Activated CD4-positive, alpha-beta T cell treated with anti-CD3 and anti-CD28 coated beads for 36 hours (primary cell): ENCODE measurements around the gene ZNF221. TPM values are rescaled to one million over a fixed set of nuclear protein-coding genes. Genes with fewer than 3 reads are reported as not detected.

ENCODE experiments used
- ATAC-seq: fragments of 200-7000 bp; cut with Tn5 transposase; one replicate; pipeline ENCODE4 v1.10.0; 2021; ENCODE audit warnings: mild to moderate bottlenecking, moderate library complexity
- CTCF ChIA-PET: fragments of 350-600 bp; sonication (Branson Sonifier 250); formaldehyde crosslinking; loops from one replicate; lab custom pipeline; 2021; ENCODE audit warnings: antibody characterized with exemption; lab: Charles Lee
- POLR2A ChIA-PET: fragments of 350-600 bp; sonication (Branson Sonifier 250); formaldehyde crosslinking; loops from one replicate; lab custom pipeline; 2021; ENCODE audit warnings: antibody characterized with exemption, inconsistent platforms; lab: Charles Lee
- DNase-seq: peaks from one replicate; pipeline ENCODE4 v3.0.0-alpha.2; 2020
- H3K27ac Mint-ChIP-seq: one replicate; pipeline ENCODE4 v1.8.0; 2021; ENCODE audit warnings: mixed read lengths
- H3K27me3 Mint-ChIP-seq: one replicate; pipeline ENCODE4 v1.8.0; 2021; ENCODE audit warnings: mixed read lengths
- H3K36me3 Mint-ChIP-seq: one replicate; pipeline ENCODE4 v1.8.0; 2021; ENCODE audit warnings: low read depth, mixed read lengths
- H3K4me1 Mint-ChIP-seq: one replicate; pipeline ENCODE4 v1.8.0; 2021; ENCODE audit warnings: mixed read lengths
- H3K4me3 Mint-ChIP-seq: one replicate; pipeline ENCODE4 v1.8.0; 2021; ENCODE audit warnings: mild to moderate bottlenecking, moderate library complexity, mixed read lengths
- H3K9me3 Mint-ChIP-seq: one replicate; pipeline ENCODE4 v1.8.0; 2021; ENCODE audit warnings: low read depth, mixed read lengths
- intact Hi-C, 2 experiments: fragments of 100-400 bp; cut with DNase I in 1 of 2; cut with micrococcal nuclease in 1 of 2; formaldehyde crosslinking; loops; one replicate each; pipeline versions ENCODE4 v1.14.2 to v1.15.1; 2022 to 2024; cut with DNase I, micrococcal nuclease
- total RNA-seq, 2 experiments: library from RNA; stranded (reverse); gene quantifications; one replicate each; pipeline ENCODE4 v1.2.3, GENCODE V29; 2021

ZNF221 gene
- total RNA-seq, 2 experiments from 2014 or later, result 1.8 to 1.9 TPM

GRCh38 chr19:44005973-44006372 lies 54.9 kb downstream of the ZNF221 start:
- ATAC-seq, result no peak
- peaks cover 16% of the 10 kb centered on the region for H3K4me1 Mint-ChIP-seq
- peaks cover 47% of the 10 kb centered on the region for H3K9me3 Mint-ChIP-seq
- no peak overlapping the region for H3K4me3 Mint-ChIP-seq
- CTCF ChIA-PET, result no interaction called here
- H3K27ac Mint-ChIP-seq, result no peak overlapping the region
- POLR2A ChIA-PET, result no interaction called here
- no peaks in the 10 kb centered on the region for H3K27me3 Mint-ChIP-seq
- intact Hi-C loops, result no loop called here
- no peak for DNase-seq
- H3K36me3 Mint-ChIP-seq, result peaks cover 55% of the 10 kb centered on the region

- Mint-ChIP-seq H3K27ac (no peak overlapping the region), H3K4me3 (no peak overlapping the region), H3K4me1 (peaks cover 9% of the 10 kb centered on the region), H3K27me3 (no peaks in the 10 kb centered on the region), H3K36me3 (peaks cover 68% of the 10 kb centered on the region), H3K9me3 (peaks cover 55% of the 10 kb centered on the region)
- ATAC-seq, result no peak
- CTCF ChIA-PET, result no interaction called here
- intact Hi-C loops, result no loop called here
- POLR2A ChIA-PET, result no interaction called here
- DNase-seq, result no peak
Observed at GRCh38 chr19:44007473-44007872, 56.4 kb downstream of the ZNF221 start.

- CTCF ChIA-PET, result no interaction called here
- Mint-ChIP-seq H3K27me3 (no peaks in the 10 kb centered on the region), H3K4me3 (no peak overlapping the region), H3K36me3 (peaks cover 72% of the 10 kb centered on the region), H3K4me1 (no peaks in the 10 kb centered on the region), H3K27ac (no peak overlapping the region), H3K9me3 (peaks cover 66% of the 10 kb centered on the region)
- DNase-seq (no peak), ATAC-seq (no peak)
- intact Hi-C loops, result no loop called here
- POLR2A ChIA-PET, result no interaction called here
Observed at GRCh38 chr19:44010468-44010867, 59.4 kb downstream of the ZNF221 start.

Other genes starting within 250 kb of the ZNF221 start
- not detected for gene IRGC, start 235.2 kb upstream of the ZNF221 start, total RNA-seq
- 10 to 100 TPM; 64.4 to 65.2 TPM for gene SMG9, start 196.3 kb upstream of the ZNF221 start, total RNA-seq
- gene KCNN4, start 170.3 kb upstream of the ZNF221 start, total RNA-seq, result 100 to 1,000 TPM; 103 to 110 TPM
- 1 to 10 TPM in 1 of 2 experiments, under 1 TPM in 1; 0.86 to 1.2 TPM for gene LYPD5, start 148.8 kb upstream of the ZNF221 start, total RNA-seq
- 1 to 10 TPM; 5.4 to 6.8 TPM for gene ZNF283, start 123.9 kb upstream of the ZNF221 start, total RNA-seq
- 1 to 10 TPM; 2.4 to 3.0 TPM for gene ZNF404, start 67.3 kb upstream of the ZNF221 start, total RNA-seq
- 10 to 100 TPM in 1 of 2 experiments, 1 to 10 TPM in 1; 9.6 to 12.1 TPM for gene ZNF45, start 15.9 kb upstream of the ZNF221 start, total RNA-seq
- gene ZNF155, start 33.0 kb downstream of the ZNF221 start, total RNA-seq, result 1 to 10 TPM; 4.5 to 6.0 TPM
- gene ZNF230, start 51.7 kb downstream of the ZNF221 start, total RNA-seq, result 1 to 10 TPM; 3.0 to 3.8 TPM
- gene ZNF222, start 74.2 kb downstream of the ZNF221 start, total RNA-seq, result 1 to 10 TPM; 1.5 to 2.9 TPM
- under 1 TPM; 0.63 to 0.82 TPM for gene ZNF223, start 100.8 kb downstream of the ZNF221 start, total RNA-seq
- gene ZNF284, start 120.9 kb downstream of the ZNF221 start, total RNA-seq, result 1 to 10 TPM; 2.1 TPM
- 10 to 100 TPM; 12.6 to 13.9 TPM for gene ZNF224, start 143.1 kb downstream of the ZNF221 start, total RNA-seq
- 1 to 10 TPM; 2.6 to 3.1 TPM for gene ZNF225, start 162.2 kb downstream of the ZNF221 start, total RNA-seq
- gene ZNF234, start 190.3 kb downstream of the ZNF221 start, total RNA-seq, result 10 to 100 TPM in 1 of 2 experiments, 1 to 10 TPM in 1; 7.9 to 10.4 TPM
- 10 to 100 TPM; 11.3 to 15.2 TPM for gene ZNF226, start 213.9 kb downstream of the ZNF221 start, total RNA-seq